Stimulated activated CD8-positive, alpha-beta memory T cell treated with anti-CD3 and anti-CD28 coated beads, Interleukin-7, amount 100 ng/mL, for 1 hour (primary cell): ENCODE measurements around the gene TOR1B.

ENCODE experiments used
- DNase-seq, 2 donors: peaks; one replicate each; pipeline ENCODE4 v3.0.0-alpha.2; 2020; ENCODE audit warnings: low read depth in 2 of 2

The TOR1B gene

GRCh38 chr9:129845373-129845772 lies 42.4 kb downstream of the TOR1B start:
- DNase-seq = no peak

DNA sequence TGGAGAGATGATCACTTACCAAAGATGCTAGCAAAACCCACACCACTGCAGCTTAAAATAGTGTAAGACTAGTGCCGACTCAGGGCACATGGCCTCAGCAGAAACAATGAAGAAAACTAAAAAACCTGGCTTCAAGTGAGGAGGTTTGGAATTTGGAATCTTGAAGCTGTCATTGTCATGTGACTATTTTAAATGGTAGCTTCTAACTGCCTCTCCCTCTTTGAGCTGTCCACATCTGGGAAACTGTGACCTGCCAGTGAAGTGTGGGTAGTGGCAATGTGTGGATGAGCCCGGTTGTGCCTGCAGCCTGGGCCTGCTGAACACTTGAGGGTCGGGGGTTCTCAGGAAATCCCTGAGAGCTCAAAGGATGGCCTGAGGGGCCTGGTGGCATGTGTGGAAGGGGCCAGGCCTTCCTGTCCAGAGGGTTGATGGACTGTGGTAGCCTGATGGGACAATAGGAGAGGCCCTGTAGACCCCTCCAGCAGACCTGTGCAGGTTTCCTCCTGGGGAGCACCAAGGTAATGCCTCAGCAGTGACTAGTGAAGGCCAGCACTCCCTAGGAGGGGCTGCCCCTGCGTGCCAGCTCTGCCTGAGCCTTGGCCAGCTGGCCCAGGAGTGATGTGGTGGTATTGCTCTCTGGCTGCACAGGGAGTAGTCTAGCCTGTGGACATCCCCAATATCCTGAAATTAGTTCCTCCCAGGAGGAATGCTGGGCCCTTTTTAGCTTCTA lies 45.9 kb downstream of the TOR1B start:
- no peak for DNase-seq

- no peak for DNase-seq
These were observed 46.9 kb downstream of the TOR1B start for GRCh38 chr9:129849901-129850300.

DNA sequence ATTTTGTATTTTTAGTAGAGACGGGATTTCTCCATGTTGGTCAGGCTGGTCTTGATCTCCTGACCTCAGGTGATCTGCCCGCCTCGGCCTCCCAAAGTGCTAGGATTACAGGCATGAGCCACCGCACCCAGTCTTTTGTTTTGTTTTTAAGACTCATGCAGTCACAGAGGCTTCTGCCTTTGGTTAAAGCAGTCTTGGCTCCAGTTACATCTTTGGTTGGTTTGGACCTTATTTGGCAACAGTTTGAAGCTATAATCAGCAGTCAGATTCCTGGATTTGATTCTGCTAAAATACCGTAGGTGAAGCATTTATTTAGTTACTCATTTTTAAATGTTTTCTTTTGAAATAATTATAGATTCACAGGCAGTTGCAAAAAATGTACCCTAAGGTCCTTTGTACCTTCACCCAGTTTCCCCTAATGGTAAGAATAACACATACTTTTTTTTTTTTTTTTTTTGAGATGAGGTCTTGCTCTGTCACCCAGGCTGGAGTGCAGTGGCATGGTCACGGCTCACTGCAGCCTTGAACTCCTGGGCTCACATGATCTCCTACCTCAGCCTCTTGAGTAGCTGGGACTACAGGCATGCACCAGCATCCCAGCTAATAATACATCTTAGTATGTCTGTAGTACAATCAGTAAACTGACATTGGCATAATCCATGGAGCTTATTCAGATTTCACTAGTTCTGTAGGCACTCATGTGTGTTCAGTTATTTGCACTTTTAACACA lies 48.0 kb downstream of the TOR1B start:
- DNase-seq = no peak

GRCh38 chr9:129851821-129852220 lies 48.8 kb downstream of the TOR1B start:
- no peak for DNase-seq

DNA sequence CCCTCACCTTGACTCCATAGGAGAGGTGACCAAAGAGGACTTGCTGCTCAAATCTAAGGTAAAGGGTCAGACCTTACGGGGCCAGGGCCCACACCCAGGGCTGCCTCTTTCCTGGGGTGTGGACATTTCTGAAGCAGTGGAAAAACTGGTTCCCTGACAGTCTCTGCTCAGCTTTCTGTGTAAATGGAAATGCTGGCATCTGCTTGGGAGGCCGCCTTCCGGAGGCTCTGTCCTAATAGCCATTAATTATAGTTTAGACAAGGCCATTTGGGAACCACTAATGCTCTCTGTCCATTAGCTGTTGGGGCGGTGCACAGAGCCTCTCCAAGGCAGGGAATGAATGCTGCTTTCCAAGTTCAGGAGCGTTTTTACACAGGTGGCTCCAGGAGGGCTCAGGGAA lies 49.6 kb downstream of the TOR1B start:
- DNase-seq = no peak

GRCh38 chr9:129853614-129854013 lies 50.6 kb downstream of the TOR1B start:
- no peak for DNase-seq

- no peak for DNase-seq
These were observed 51.7 kb downstream of the TOR1B start for GRCh38 chr9:129854588-129855110.

- no peak for DNase-seq
These were observed 54.2 kb downstream of the TOR1B start for GRCh38 chr9:129857207-129857606.

DNA sequence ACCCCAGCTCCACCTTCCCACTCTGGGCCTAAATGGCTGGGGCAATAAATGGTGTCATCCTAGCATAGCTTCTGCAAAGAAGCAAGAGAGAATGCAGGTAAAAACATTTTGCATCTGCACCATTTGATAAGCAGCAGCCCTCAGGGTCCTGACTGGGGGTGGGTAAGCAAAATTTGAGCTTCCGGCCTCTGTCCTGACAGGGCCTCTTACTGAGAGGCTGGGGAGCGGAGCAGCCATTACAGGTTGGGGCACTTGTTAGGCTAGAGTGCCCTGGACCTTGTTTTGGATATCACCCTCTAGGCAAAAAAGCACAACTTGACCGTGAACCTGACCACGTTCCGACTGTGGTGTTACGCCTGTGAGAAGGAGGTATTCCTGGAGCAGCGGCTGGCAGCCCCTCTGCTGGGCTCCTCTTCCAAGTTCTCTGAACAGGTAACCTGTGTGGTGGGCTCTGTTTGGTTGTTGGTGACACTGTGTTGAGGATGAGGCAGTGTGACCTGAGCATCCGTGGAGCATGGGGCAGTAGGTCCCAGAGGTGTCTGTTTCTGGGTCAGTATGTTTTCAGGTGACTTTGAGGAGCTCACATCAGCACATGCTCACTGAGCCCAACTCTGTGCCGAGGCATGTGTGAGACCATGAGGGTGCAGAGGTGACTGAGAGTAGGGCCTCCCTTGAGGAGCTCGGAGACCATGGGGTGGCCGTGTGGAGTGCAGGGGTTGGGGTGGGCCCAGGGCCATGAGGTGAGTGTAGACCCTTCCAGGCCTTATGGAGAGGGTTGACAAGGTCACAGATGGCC lies 55.4 kb downstream of the TOR1B start:
- DNase-seq = no peak
